T-helper 1 cell treated with Interleukin-12 subunit alpha and Interleukin-12 subunit beta and Interleukin-4 antibody, amounts not matched to agents 30 ng/mL and 1 ng/mL, for 36 hours (primary cell): ENCODE results near the gene FKBP9. TPM values are rescaled to one million over a fixed set of nuclear protein-coding genes. Genes with fewer than 3 reads are reported as not detected.

ENCODE experiments used
- intact Hi-C: fragments of 100-400 bp; cut with micrococcal nuclease; formaldehyde crosslinking; loops from one replicate; pipeline ENCODE4 v1.15.1; 2024
- total RNA-seq: library from RNA; stranded (reverse); gene quantifications from 2 replicates; pipeline ENCODE4 v1.2.3, GENCODE V29; 2022

The FKBP9 gene
- total RNA-seq, 1 donor from 2014 or later: 1.1 TPM

GRCh38 chr7:33053721-33054120 is 96.5 kb downstream of the FKBP9 start:
- intact Hi-C loops: loop anchor here (1.0 kb wide), 2 partner anchors 10 to 14 kb away; no protein-coding TSS in a partner anchor

GRCh38 chr7:33054261-33054964 is 97.2 kb downstream of the FKBP9 start:
- intact Hi-C loops: loop anchor here (1.0 kb wide), 2 partner anchors 9 to 15 kb away; no protein-coding TSS in a partner anchor

GRCh38 chr7:33055158-33055557 is 97.9 kb downstream of the FKBP9 start:
- intact Hi-C loops: no loop called here

Other genes with a start within 250 kb of the FKBP9 start
- 45.9 and 55.3 TPM in 2 replicates for gene KBTBD2, start 65.7 kb upstream of the FKBP9 start, total RNA-seq
- 49.0 and 53.1 TPM in 2 replicates for gene NT5C3A, start 105.3 kb downstream of the FKBP9 start, total RNA-seq
- gene RP9, start 152.0 kb downstream of the FKBP9 start, total RNA-seq: 13.9 and 16.4 TPM in 2 replicates
- 10.4 and 11.3 TPM in 2 replicates for gene BBS9, start 172.1 kb downstream of the FKBP9 start, total RNA-seq